ENCODE measurements around the gene GAK. TPM values are rescaled to one million over a fixed set of nuclear protein-coding genes. Genes with fewer than 3 reads are reported as not detected.

GAK gene
- total and polyA plus RNA-seq, 2 of the 13 experiments (the other 11 are each of a cell fraction or from before 2014, with no cell fraction given), result 17.5 to 44.3 TPM

DNA sequence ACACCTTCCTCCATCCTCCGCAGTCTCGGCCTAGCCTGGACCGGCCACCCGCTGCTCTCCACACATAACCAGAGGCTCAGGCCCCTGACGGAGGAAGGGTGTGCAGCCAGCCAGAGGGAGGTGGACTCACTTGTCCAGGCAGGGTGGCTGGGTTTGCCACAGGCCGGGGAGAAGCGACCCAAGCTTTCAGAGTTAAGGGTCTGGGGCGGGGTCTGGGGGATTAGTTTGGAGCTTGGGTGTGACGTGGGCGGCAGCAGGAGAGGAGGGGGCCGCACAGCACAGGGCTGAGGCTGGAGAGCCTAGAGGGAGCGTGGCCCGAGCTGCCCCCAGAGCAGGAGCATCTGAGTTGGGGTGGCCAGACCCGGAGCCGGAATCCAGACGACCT is 83.8 kb downstream of the GAK start:
- no peak for DNase-seq (ENCODE audit: low spot score)
- no peaks in the 10 kb centered on the region for H3K27me3 ChIP-seq (ENCODE audit: control insufficient read depth in 1 of 2, insufficient read depth in 2 of 2, low read length in 2 of 2)
- in situ Hi-C loops (cut with HindIII; ENCODE audit: extremely low pct_ligation_motif_present, low pct_unique_long_range_greater_than_20kb), result no loop called here
- no peaks in the 10 kb centered on the region for H3K9me3 ChIP-seq (ENCODE audit: low read length)
- no peak; the same call in 2 of the 3 replicates for ATAC-seq
- ChIA-PET POLR2A (no interaction called here), CTCF (ENCODE audit: low intra/inter-chr PET ratio, low total read pairs) (no interaction called here)
- intact Hi-C loops (cut with micrococcal nuclease; ENCODE audit: unreplicated experiment), result no loop called here
- H3K9ac ChIP-seq (ENCODE audit: insufficient read depth, low read depth, low read length), result no peak overlapping the region
- BruUV-seq (replicated peaks), result no TSS peak
- no peak overlapping the region for H3K4me2 ChIP-seq (ENCODE audit: low read depth, low read length)
- H3K4me1 ChIP-seq (ENCODE audit: insufficient read depth, low read length), result no peaks in the 10 kb centered on the region
- no peak for FAIRE-seq
- peaks cover 2 to 15% of the 10 kb centered on the region in 2 experiments; a peak in 4 of 5 replicates for H3K36me3 ChIP-seq (replicated peaks in 1 of 2; ENCODE audit: control insufficient read depth in 1 of 2, insufficient read depth in 2 of 2, low read length in 2 of 2)
- H3K79me2 ChIP-seq (ENCODE audit: insufficient read depth, low read length), result no peaks in the 10 kb centered on the region
- H2AFZ ChIP-seq (ENCODE audit: low read length), result no peak overlapping the region
- no peak overlapping the region for H3K27ac ChIP-seq (ENCODE audit: extremely low read length, insufficient read depth, low read length)
- 92% methylated on average over 15 of the region's 16 CpGs for whole genome bisulfite sequencing (ENCODE audit: low lambda C conversion rate)
- H4K20me1 ChIP-seq (ENCODE audit: insufficient read depth, low read length), result no peaks in the 10 kb centered on the region
- no peak for TF ChIP-seq FOXM1 (CRISPR knock-in tag; IDR thresholded peaks at IDR 0.05)
- no peak for TF ChIP-seq LCORL (IDR thresholded peaks at IDR 0.05)
- TF ChIP-seq LCORL (CRISPR knock-in tag; IDR thresholded peaks at IDR 0.05), result no peak
- TF ChIP-seq, protein P1, sequence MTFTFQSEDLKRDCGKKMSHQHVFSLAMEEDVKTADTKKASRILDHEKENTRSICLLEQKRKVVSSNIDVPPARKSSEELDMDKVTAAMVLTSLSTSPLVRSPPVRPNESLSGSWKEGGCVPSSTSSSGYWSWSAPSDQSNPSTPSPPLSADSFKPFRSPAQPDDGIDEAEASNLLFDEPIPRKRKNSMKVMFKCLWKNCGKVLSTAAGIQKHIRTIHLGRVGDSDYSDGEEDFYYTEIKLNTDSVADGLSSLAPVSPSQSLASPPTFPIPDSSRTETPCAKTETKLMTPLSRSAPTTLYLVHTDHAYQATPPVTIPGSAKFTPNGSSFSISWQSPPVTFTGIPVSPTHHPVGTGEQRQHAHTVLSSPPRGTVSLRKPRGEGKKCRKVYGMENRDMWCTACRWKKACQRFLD (CRISPR knock-in tag; IDR thresholded peaks at IDR 0.05; ENCODE audit: borderline replicate concordance), result no peak
- TF ChIP-seq, protein P2, sequence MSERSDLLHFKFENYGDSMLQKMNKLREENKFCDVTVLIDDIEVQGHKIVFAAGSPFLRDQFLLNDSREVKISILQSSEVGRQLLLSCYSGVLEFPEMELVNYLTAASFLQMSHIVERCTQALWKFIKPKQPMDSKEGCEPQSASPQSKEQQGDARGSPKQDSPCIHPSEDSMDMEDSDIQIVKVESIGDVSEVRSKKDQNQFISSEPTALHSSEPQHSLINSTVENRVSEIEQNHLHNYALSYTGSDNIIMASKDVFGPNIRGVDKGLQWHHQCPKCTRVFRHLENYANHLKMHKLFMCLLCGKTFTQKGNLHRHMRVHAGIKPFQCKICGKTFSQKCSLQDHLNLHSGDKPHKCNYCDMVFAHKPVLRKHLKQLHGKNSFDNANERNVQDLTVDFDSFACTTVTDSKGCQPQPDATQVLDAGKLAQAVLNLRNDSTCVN (CRISPR knock-in tag; IDR thresholded peaks at IDR 0.05; ENCODE audit: borderline replicate concordance), result no peak
- TF ChIP-seq, protein P3, sequence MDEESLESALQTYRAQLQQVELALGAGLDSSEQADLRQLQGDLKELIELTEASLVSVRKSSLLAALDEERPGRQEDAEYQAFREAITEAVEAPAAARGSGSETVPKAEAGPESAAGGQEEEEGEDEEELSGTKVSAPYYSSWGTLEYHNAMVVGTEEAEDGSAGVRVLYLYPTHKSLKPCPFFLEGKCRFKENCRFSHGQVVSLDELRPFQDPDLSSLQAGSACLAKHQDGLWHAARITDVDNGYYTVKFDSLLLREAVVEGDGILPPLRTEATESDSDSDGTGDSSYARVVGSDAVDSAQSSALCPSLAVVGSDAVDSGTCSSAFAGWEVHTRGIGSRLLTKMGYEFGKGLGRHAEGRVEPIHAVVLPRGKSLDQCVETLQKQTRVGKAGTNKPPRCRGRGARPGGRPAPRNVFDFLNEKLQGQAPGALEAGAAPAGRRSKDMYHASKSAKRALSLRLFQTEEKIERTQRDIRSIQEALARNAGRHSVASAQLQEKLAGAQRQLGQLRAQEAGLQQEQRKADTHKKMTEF (CRISPR knock-in tag; IDR thresholded peaks at IDR 0.05), result no peak
- TF ChIP-seq KAT7 (CRISPR knock-in tag; IDR thresholded peaks at IDR 0.05; ENCODE audit: borderline replicate concordance), result no peak
- TF ChIP-seq ZBTB21 (CRISPR knock-in tag; IDR thresholded peaks at IDR 0.05), result no peak
- TF ChIP-seq NFKB2 (CRISPR knock-in tag; IDR thresholded peaks at IDR 0.05; ENCODE audit: borderline replicate concordance), result no peak
- no peak for TF ChIP-seq ZBTB7B (CRISPR knock-in tag; IDR thresholded peaks at IDR 0.05)
- no peak for TF ChIP-seq ZSCAN22 (CRISPR knock-in tag; IDR thresholded peaks at IDR 0.05)
- TF ChIP-seq KAT2B (IDR thresholded peaks at IDR 0.05; ENCODE audit: borderline replicate concordance, low read depth, low read length), result no peak
- TF ChIP-seq ZNF12 (CRISPR knock-in tag; IDR thresholded peaks at IDR 0.05), result no peak
- TF ChIP-seq HOXA3 (CRISPR knock-in tag; IDR thresholded peaks at IDR 0.05), result no peak
- no peak for TF ChIP-seq PCBP2 (optimal IDR thresholded peaks at IDR 0.05; ENCODE audit: low read depth, low read length, poor library complexity, severe bottlenecking)
- H3K4me3 ChIP-seq (replicated peaks in 1 of 3; ENCODE audit: insufficient read depth in 1 of 3, low read depth in 2 of 3, low read length in 3 of 3), result no peak overlapping the region
